Measurements from ENCODE around the gene HAT1.

Gene HAT1

GRCh38 chr2:171958475-171958874, 36.2 kb downstream of the HAT1 start:
- DNase-seq (ENCODE audit: low spot score), result no peak
- TF ChIP-seq CTCF (IDR thresholded peaks at IDR 0.05), result no peak
- no peak overlapping the region for H3K27ac ChIP-seq
- H3K4me3 ChIP-seq, result no peak overlapping the region

- DNase-seq (ENCODE audit: low spot score), result no peak
- no peak overlapping the region for H3K27ac ChIP-seq
- no peak for TF ChIP-seq CTCF (IDR thresholded peaks at IDR 0.05)
- H3K4me3 ChIP-seq, result no peak overlapping the region
Observed at GRCh38 chr2:171959998-171960397, 37.7 kb downstream of the HAT1 start.

- Histone ChIP-seq H3K4me3 (no peak overlapping the region), H3K27ac (no peak overlapping the region)
- TF ChIP-seq CTCF (IDR thresholded peaks at IDR 0.05), result no peak
- DNase-seq (ENCODE audit: low spot score), result no peak
Observed at GRCh38 chr2:171960570-171960969, 38.3 kb downstream of the HAT1 start.

DNA sequence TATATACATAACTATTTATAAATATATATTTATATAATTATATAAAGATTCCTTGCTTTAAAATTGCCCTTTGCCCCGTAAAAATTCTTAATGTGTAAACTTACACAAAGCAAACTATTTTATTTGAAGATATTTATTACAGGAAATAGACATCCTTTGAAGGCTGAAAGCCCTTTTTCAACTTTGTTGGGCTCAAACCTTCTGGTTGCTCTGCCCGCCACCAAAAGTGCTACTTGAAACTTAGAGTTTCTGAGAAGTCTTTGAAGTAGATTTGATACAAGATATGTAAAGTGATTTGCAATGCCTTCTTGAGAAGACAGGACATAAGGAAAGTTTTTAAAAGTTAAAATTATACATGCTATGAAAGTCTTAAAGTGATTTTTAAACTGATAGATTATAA, 40.9 kb downstream of the HAT1 start:
- TF ChIP-seq CTCF (IDR thresholded peaks at IDR 0.05), result no peak
- no peak overlapping the region for H3K4me3 ChIP-seq
- no peak overlapping the region for H3K27ac ChIP-seq
- no peak for DNase-seq (ENCODE audit: low spot score)

DNA sequence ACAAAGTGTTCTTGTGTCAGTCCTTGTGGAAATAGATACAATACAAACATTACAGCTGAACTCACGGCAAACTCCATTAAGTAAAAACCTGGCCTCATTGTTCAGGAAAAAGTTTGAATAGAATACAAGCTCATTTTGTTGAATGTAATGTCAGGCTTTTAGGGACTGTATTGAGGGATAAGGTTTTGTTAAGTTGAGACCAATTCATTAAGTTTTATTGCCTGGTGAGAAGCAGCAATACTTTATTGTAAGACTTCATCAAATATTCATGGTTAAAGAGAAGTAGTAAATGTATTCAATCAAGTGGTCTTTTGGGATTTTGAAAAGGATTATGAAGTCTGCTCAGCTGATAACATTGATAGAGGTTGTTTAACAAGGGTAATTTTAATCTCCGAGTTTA, 42.0 kb downstream of the HAT1 start:
- DNase-seq (ENCODE audit: low spot score), result no peak
- no peak overlapping the region for H3K27ac ChIP-seq
- H3K4me3 ChIP-seq, result no peak overlapping the region
- no peak for TF ChIP-seq CTCF (IDR thresholded peaks at IDR 0.05)

GRCh38 chr2:171965238-171965637, 43.0 kb downstream of the HAT1 start:
- H3K27ac ChIP-seq, result no peak overlapping the region
- DNase-seq (ENCODE audit: low spot score), result no peak
- no peak for TF ChIP-seq CTCF (IDR thresholded peaks at IDR 0.05)

GRCh38 chr2:171965661-171966060, 43.4 kb downstream of the HAT1 start:
- TF ChIP-seq CTCF (IDR thresholded peaks at IDR 0.05), result no peak
- no peak overlapping the region for H3K4me3 ChIP-seq
- no peak for DNase-seq (ENCODE audit: low spot score)

More at GRCh38 chr2:171965238-171965637, 43.0 kb downstream of the HAT1 start:
- no peak overlapping the region for H3K4me3 ChIP-seq

More at GRCh38 chr2:171965661-171966060, 43.4 kb downstream of the HAT1 start:
- no peak overlapping the region for H3K27ac ChIP-seq
